WTC11 (cell line): Measurements from ENCODE around the gene CPN1. TPM values are rescaled to one million over a fixed set of nuclear protein-coding genes. Genes with fewer than 3 reads are reported as not detected.
"Not testable (repeated sequence)": the region's sequence is repeated elsewhere in the genome, so short reads cannot be mapped to it uniquely, and the experiment has no call there.

Experiments used
- ATAC-seq: fragments of 200-7000 bp; cut with Tn5 transposase; 2 replicates; pipeline ENCODE4 v1.10.0; 2021; ENCODE audit warnings: mild to moderate bottlenecking, moderate library complexity
- CTCF ChIA-PET: fragments of 300-600 bp; sonication (Branson Sonifier 250); formaldehyde crosslinking; loops from one replicate; lab custom pipeline; 2021; ENCODE audit warnings: antibody characterized with exemption; lab: Charles Lee
- POLR2A ChIA-PET: fragments of 350-600 bp; sonication (Branson Sonifier 250); formaldehyde crosslinking; loops from one replicate; lab custom pipeline; 2021; ENCODE audit warnings: antibody characterized with exemption; lab: Charles Lee
- DNase-seq: peaks from one replicate; pipeline ENCODE4 v3.0.0; 2021; ENCODE audit warnings: low spot score
- H3K27ac Mint-ChIP-seq: 2 replicates; pipeline ENCODE4 v1.8.0; 2021; ENCODE audit warnings: mixed read lengths
- H3K27me3 Mint-ChIP-seq: 2 replicates; pipeline ENCODE4 v1.8.0; 2021; ENCODE audit warnings: low read depth, mild to moderate bottlenecking, moderate library complexity, mixed read lengths
- H3K36me3 Mint-ChIP-seq: 2 replicates; pipeline ENCODE4 v1.8.0; 2021; ENCODE audit warnings: mixed read lengths
- H3K4me1 Mint-ChIP-seq: 2 replicates; pipeline ENCODE4 v1.8.0; 2022; ENCODE audit warnings: mixed read lengths
- H3K4me3 Mint-ChIP-seq: 2 replicates; pipeline ENCODE4 v1.8.0; 2021; ENCODE audit warnings: mild to moderate bottlenecking, moderate library complexity, mixed read lengths
- H3K9me3 Mint-ChIP-seq: 2 replicates; pipeline ENCODE4 v1.8.0; 2021; ENCODE audit warnings: mixed read lengths
- KAT7 ChIP-seq: sonication (generic); formaldehyde crosslinking; IDR thresholded peaks from 2 replicates; pipeline ENCODE4 v1.8.1; 2023; ENCODE audit warnings: missing genetic modification reagents, mild to moderate bottlenecking, borderline replicate concordance
- MYBL2 ChIP-seq: sonication (generic); formaldehyde crosslinking; IDR thresholded peaks from 2 replicates; pipeline ENCODE4 v1.8.1; 2023; ENCODE audit warnings: mild to moderate bottlenecking, moderate library complexity, missing genetic modification reagents
- NFATC4 ChIP-seq: fragments of 250-450 bp; sonication (Bioruptor Pico); IDR thresholded peaks from 2 replicates; pipeline ENCODE4 v1.9.0; 2021; ENCODE audit warnings: mild to moderate bottlenecking
- NFE2L1 ChIP-seq: sonication (generic); formaldehyde crosslinking; IDR thresholded peaks from 2 replicates; pipeline ENCODE4 v1.8.1; 2023; ENCODE audit warnings: missing genetic modification reagents
- NR1H2 ChIP-seq: sonication (generic); formaldehyde crosslinking; IDR thresholded peaks from 2 replicates; pipeline ENCODE4 v1.9.0; 2021; ENCODE audit warnings: mild to moderate bottlenecking, moderate library complexity, missing genetic modification reagents
- TEAD4 ChIP-seq: sonication (generic); formaldehyde crosslinking; IDR thresholded peaks from 2 replicates; pipeline ENCODE4 v1.8.0; 2022; ENCODE audit warnings: mild to moderate bottlenecking, missing genetic modification reagents
- ZNF671 ChIP-seq: fragments of 250-450 bp; sonication (Bioruptor Pico); IDR thresholded peaks from 2 replicates; pipeline ENCODE4 v1.8.0; 2021; ENCODE audit warnings: mild to moderate bottlenecking
- total RNA-seq: library from RNA; stranded (reverse); gene quantifications from 3 replicates; pipeline ENCODE4 v1.2.3, GENCODE V29; 2021
- TF ChIP-seq, protein P1 (sequence below): sonication (generic); formaldehyde crosslinking; IDR thresholded peaks from 2 replicates; pipeline ENCODE4 v1.8.1; 2022; ENCODE audit warnings: missing genetic modification reagents, borderline replicate concordance
- TF ChIP-seq, protein P2 (sequence below): sonication (generic); formaldehyde crosslinking; IDR thresholded peaks from 2 replicates; pipeline ENCODE4 v1.8.0; 2023; ENCODE audit warnings: missing genetic modification reagents, mild to moderate bottlenecking, borderline replicate concordance
- TF ChIP-seq, protein P3 (sequence below): sonication (generic); formaldehyde crosslinking; IDR thresholded peaks from 2 replicates; pipeline ENCODE4 v1.8.1; 2022; ENCODE audit warnings: low read depth, mild to moderate bottlenecking, moderate library complexity, missing genetic modification reagents, borderline replicate concordance
- TF ChIP-seq, protein P4 (sequence below): sonication (generic); formaldehyde crosslinking; IDR thresholded peaks from 2 replicates; pipeline ENCODE4 v1.8.1; 2022; ENCODE audit warnings: mild to moderate bottlenecking, missing genetic modification reagents, moderate library complexity, borderline replicate concordance
- TF ChIP-seq, protein P5 (sequence below): sonication (generic); formaldehyde crosslinking; IDR thresholded peaks from 2 replicates; pipeline ENCODE4 v1.8.1; 2023; ENCODE audit warnings: mild to moderate bottlenecking, missing genetic modification reagents, moderate library complexity

Gene CPN1
- total RNA-seq, 1 experiment from 2014 or later = 0.42 TPM

DNA sequence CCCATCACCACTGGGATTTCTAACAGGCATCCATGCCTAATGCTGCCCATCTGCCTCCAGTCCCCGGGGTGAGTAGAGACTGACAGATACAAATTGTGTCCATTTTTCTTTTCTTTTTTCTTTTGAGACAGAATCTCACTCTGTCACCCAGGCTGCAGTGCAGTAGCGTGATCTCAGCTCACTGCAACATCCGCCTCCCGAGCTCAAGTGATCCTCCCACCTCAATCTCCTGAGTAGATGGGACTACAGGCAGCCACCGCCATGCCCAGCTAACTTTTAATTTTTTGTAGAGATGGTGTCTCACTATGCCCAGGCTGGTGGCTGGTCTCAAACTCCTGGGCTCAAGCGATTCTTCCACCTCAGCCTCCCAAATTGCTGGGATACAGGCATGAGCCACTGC, 7.6 kb upstream of the CPN1 start (continued):
- TF ChIP-seq, protein P1, sequence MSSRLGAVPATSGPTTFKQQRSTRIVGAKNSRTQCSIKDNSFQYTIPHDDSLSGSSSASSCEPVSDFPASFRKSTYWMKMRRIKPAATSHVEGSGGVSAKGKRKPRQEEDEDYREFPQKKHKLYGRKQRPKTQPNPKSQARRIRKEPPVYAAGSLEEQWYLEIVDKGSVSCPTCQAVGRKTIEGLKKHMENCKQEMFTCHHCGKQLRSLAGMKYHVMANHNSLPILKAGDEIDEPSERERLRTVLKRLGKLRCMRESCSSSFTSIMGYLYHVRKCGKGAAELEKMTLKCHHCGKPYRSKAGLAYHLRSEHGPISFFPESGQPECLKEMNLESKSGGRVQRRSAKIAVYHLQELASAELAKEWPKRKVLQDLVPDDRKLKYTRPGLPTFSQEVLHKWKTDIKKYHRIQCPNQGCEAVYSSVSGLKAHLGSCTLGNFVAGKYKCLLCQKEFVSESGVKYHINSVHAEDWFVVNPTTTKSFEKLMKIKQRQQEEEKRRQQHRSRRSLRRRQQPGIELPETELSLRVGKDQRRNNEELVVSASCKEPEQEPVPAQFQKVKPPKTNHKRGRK (CRISPR knock-in tag) = no peak
- TF ChIP-seq, protein P2, sequence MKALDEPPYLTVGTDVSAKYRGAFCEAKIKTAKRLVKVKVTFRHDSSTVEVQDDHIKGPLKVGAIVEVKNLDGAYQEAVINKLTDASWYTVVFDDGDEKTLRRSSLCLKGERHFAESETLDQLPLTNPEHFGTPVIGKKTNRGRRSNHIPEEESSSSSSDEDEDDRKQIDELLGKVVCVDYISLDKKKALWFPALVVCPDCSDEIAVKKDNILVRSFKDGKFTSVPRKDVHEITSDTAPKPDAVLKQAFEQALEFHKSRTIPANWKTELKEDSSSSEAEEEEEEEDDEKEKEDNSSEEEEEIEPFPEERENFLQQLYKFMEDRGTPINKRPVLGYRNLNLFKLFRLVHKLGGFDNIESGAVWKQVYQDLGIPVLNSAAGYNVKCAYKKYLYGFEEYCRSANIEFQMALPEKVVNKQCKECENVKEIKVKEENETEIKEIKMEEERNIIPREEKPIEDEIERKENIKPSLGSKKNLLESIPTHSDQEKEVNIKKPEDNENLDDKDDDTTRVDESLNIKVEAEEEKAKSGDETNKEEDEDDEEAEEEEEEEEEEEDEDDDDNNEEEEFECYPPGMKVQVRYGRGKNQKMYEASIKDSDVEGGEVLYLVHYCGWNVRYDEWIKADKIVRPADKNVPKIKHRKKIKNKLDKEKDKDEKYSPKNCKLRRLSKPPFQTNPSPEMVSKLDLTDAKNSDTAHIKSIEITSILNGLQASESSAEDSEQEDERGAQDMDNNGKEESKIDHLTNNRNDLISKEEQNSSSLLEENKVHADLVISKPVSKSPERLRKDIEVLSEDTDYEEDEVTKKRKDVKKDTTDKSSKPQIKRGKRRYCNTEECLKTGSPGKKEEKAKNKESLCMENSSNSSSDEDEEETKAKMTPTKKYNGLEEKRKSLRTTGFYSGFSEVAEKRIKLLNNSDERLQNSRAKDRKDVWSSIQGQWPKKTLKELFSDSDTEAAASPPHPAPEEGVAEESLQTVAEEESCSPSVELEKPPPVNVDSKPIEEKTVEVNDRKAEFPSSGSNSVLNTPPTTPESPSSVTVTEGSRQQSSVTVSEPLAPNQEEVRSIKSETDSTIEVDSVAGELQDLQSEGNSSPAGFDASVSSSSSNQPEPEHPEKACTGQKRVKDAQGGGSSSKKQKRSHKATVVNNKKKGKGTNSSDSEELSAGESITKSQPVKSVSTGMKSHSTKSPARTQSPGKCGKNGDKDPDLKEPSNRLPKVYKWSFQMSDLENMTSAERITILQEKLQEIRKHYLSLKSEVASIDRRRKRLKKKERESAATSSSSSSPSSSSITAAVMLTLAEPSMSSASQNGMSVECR (CRISPR knock-in tag) = no peak
- TF ChIP-seq NR1H2 (CRISPR knock-in tag) (no peak), KAT7 (CRISPR knock-in tag) (no peak), NFATC4 (CRISPR knock-in tag) (no peak)

DNA sequence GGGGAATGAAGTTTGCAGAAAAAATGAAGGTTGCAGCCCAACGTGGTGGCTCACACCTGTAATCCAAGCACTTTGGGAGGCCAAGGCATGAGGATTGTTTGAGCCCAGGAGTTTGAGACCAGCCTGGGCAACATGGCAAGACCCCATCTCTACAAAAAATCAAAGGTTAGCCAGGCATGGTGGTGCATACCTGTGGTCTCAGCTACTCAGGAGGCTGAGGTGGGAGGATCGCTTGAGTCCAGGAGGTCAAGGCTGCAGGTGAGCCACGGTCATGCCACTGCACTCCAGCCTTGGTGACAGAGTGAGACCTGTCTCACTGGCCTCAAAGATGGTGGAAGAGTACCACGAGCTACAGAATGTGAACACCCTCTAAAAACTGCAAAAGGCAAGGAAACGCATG, 5.0 kb upstream of the CPN1 start:
- H3K36me3 Mint-ChIP-seq, DNase-seq, H3K4me3 Mint-ChIP-seq, H3K4me1 Mint-ChIP-seq, POLR2A ChIA-PET, H3K27ac Mint-ChIP-seq, ATAC-seq, H3K27me3 Mint-ChIP-seq, CTCF ChIA-PET: not testable (repeated sequence)
- peaks cover 11% of the 10 kb centered on the region for H3K9me3 Mint-ChIP-seq

DNA sequence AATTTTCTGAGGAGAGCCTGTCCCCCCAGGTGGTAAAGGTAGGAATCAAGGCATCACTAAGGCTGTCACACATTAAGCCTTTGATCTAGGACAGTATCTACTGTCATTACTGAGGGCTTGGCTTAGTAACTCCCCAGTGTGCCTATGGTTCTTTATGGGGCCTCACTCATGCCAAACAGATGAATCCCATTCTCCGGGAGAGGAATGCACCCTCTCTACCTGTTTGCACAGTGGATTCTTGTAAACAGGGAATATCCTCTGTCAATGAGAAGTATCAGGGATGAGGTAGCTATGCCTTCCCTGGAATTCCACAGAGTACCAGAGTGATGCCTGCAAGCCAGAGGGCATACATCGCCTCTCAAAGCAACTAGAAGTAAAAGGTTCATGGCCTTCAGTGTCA, 3.9 kb upstream of the CPN1 start:
- no peak overlapping the region for H3K4me3 Mint-ChIP-seq
- H3K4me1 Mint-ChIP-seq = no peaks in the 10 kb centered on the region
- no peaks in the 10 kb centered on the region for H3K36me3 Mint-ChIP-seq
- POLR2A ChIA-PET = no interaction called here
- ATAC-seq (no peak), DNase-seq (no peak)
- no peak for TF ChIP-seq ZNF671 (CRISPR knock-in tag)
- TF ChIP-seq NFE2L1 (CRISPR knock-in tag) = no peak
- TF ChIP-seq, protein P3, sequence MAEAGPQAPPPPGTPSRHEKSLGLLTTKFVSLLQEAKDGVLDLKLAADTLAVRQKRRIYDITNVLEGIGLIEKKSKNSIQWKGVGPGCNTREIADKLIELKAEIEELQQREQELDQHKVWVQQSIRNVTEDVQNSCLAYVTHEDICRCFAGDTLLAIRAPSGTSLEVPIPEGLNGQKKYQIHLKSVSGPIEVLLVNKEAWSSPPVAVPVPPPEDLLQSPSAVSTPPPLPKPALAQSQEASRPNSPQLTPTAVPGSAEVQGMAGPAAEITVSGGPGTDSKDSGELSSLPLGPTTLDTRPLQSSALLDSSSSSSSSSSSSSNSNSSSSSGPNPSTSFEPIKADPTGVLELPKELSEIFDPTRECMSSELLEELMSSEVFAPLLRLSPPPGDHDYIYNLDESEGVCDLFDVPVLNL (CRISPR knock-in tag) = no peak
- no peak for TF ChIP-seq MYBL2 (CRISPR knock-in tag)
- TF ChIP-seq, protein P4, sequence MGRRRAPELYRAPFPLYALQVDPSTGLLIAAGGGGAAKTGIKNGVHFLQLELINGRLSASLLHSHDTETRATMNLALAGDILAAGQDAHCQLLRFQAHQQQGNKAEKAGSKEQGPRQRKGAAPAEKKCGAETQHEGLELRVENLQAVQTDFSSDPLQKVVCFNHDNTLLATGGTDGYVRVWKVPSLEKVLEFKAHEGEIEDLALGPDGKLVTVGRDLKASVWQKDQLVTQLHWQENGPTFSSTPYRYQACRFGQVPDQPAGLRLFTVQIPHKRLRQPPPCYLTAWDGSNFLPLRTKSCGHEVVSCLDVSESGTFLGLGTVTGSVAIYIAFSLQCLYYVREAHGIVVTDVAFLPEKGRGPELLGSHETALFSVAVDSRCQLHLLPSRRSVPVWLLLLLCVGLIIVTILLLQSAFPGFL (CRISPR knock-in tag) = no peak
- TF ChIP-seq, protein P5, sequence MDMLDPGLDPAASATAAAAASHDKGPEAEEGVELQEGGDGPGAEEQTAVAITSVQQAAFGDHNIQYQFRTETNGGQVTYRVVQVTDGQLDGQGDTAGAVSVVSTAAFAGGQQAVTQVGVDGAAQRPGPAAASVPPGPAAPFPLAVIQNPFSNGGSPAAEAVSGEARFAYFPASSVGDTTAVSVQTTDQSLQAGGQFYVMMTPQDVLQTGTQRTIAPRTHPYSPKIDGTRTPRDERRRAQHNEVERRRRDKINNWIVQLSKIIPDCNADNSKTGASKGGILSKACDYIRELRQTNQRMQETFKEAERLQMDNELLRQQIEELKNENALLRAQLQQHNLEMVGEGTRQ (CRISPR knock-in tag) = no peak
- TF ChIP-seq TEAD4 (CRISPR knock-in tag) = no peak
- peaks cover 4% of the 10 kb centered on the region; the same call in 1 of the 2 replicates for H3K9me3 Mint-ChIP-seq
- peaks cover 6% of the 10 kb centered on the region for H3K27me3 Mint-ChIP-seq
- CTCF ChIA-PET = no interaction called here
- no peak overlapping the region for H3K27ac Mint-ChIP-seq
